Activated CD4-positive, alpha-beta T cell treated with anti-CD3 and anti-CD28 coated beads, Interleukin-10, Interleukin-2, amounts not matched to agents 100 ng/mL and 50 ng/mL, durations not matched to agents 16 hours and 8 hours (primary cell): Measurements from ENCODE around the gene PAX7.

ENCODE experiments used
- DNase-seq: peaks from one replicate; pipeline ENCODE4 v3.0.0-alpha.2; 2020

Gene PAX7

GRCh38 chr1:18768086-18768485 lies 137.4 kb downstream of the PAX7 start:
- no peak for DNase-seq

GRCh38 chr1:18769140-18769539 lies 138.5 kb downstream of the PAX7 start:
- DNase-seq = no peak

- no peak for DNase-seq
Observed at GRCh38 chr1:18770799-18771198, 140.2 kb downstream of the PAX7 start.

- no peak for DNase-seq
Observed at GRCh38 chr1:18773753-18774152, 143.1 kb downstream of the PAX7 start.

- DNase-seq = no peak
Observed at GRCh38 chr1:18775341-18775740, 144.7 kb downstream of the PAX7 start.

GRCh38 chr1:18776777-18777176 lies 146.1 kb downstream of the PAX7 start:
- DNase-seq = no peak

GRCh38 chr1:18778437-18778836 lies 147.8 kb downstream of the PAX7 start:
- DNase-seq = no peak

- DNase-seq = no peak
Observed at GRCh38 chr1:18781031-18781430, 150.4 kb downstream of the PAX7 start.

- no peak for DNase-seq
Observed at GRCh38 chr1:18783705-18784481, 153.2 kb downstream of the PAX7 start.

GRCh38 chr1:18784482-18784831 lies 153.8 kb downstream of the PAX7 start:
- DNase-seq = no peak

GRCh38 chr1:18786149-18786548 lies 155.5 kb downstream of the PAX7 start:
- no peak for DNase-seq

- DNase-seq = no peak
Observed at GRCh38 chr1:18787825-18788385, 157.3 kb downstream of the PAX7 start.

GRCh38 chr1:18789246-18789645 lies 158.6 kb downstream of the PAX7 start:
- no peak for DNase-seq

- no peak for DNase-seq
Observed at GRCh38 chr1:18792747-18793146, 162.1 kb downstream of the PAX7 start.

- no peak for DNase-seq
Observed at GRCh38 chr1:18793164-18793563, 162.5 kb downstream of the PAX7 start.

GRCh38 chr1:18794051-18794450 lies 163.4 kb downstream of the PAX7 start:
- no peak for DNase-seq

GRCh38 chr1:18794561-18794960 lies 163.9 kb downstream of the PAX7 start:
- DNase-seq = no peak

GRCh38 chr1:18795002-18795689 lies 164.5 kb downstream of the PAX7 start:
- DNase-seq = no peak

GRCh38 chr1:18796950-18797349 lies 166.3 kb downstream of the PAX7 start:
- DNase-seq = no peak
